ENCODE results near the gene SARS2.
"Not testable (repeated sequence)": the region's sequence is repeated elsewhere in the genome, so short reads cannot be mapped to it uniquely, and the experiment has no call there.

The SARS2 gene

GRCh38 chr19:38970664-38971532 is 40.3 kb upstream of the SARS2 start:
- Histone ChIP-seq H2AFZ (no peak overlapping the region), H3K4me2 (ENCODE audit: low read length) (no peak overlapping the region), H3K27me3 (ENCODE audit: control insufficient read depth, insufficient read depth, low read length) (no peaks in the 10 kb centered on the region), H3K9ac (no peak overlapping the region), H3K79me2 (peaks cover 13% of the 10 kb centered on the region), H3K27ac (no peak overlapping the region), H3K9me3 (ENCODE audit: control insufficient read depth, low read length) (no peaks in the 10 kb centered on the region), H3K4me3 (ENCODE audit: low read depth, low read length) (no peak overlapping the region), H3K4me1 (no peaks in the 10 kb centered on the region), H3K36me3 (ENCODE audit: control insufficient read depth, insufficient read depth, low read length) (no peaks in the 10 kb centered on the region)
- TF ChIP-seq CTCF (IDR thresholded peaks at IDR 0.05): no peak

GRCh38 chr19:38966149-38966548 is 35.6 kb upstream of the SARS2 start:
- H3K4me3 ChIP-seq (ENCODE audit: low read depth, low read length); H3K27ac ChIP-seq; H3K4me1 ChIP-seq; H3K9me3 ChIP-seq (ENCODE audit: control insufficient read depth, low read length); H3K36me3 ChIP-seq (ENCODE audit: control insufficient read depth, insufficient read depth, low read length); H3K79me2 ChIP-seq; H3K27me3 ChIP-seq (ENCODE audit: control insufficient read depth, insufficient read depth, low read length); H3K4me2 ChIP-seq (ENCODE audit: low read length); H2AFZ ChIP-seq; H3K9ac ChIP-seq: not testable (repeated sequence)

- Histone ChIP-seq H3K27ac (no peak overlapping the region), H3K4me2 (ENCODE audit: low read length) (no peak overlapping the region), H3K36me3 (ENCODE audit: control insufficient read depth, insufficient read depth, low read length) (no peaks in the 10 kb centered on the region), H3K9ac (no peak overlapping the region), H2AFZ (no peak overlapping the region), H3K27me3 (ENCODE audit: control insufficient read depth, insufficient read depth, low read length) (no peaks in the 10 kb centered on the region), H3K4me1 (no peaks in the 10 kb centered on the region), H3K79me2 (peaks cover 5% of the 10 kb centered on the region), H3K4me3 (ENCODE audit: low read depth, low read length) (no peak overlapping the region), H3K9me3 (ENCODE audit: control insufficient read depth, low read length) (no peaks in the 10 kb centered on the region)
- no peak for TF ChIP-seq CTCF (IDR thresholded peaks at IDR 0.05)
Observed at GRCh38 chr19:38964738-38965137, 34.2 kb upstream of the SARS2 start.

- H3K27me3 ChIP-seq (ENCODE audit: control insufficient read depth, insufficient read depth, low read length): no peaks in the 10 kb centered on the region
- no peaks in the 10 kb centered on the region for H3K36me3 ChIP-seq (ENCODE audit: control insufficient read depth, insufficient read depth, low read length)
- no peaks in the 10 kb centered on the region for H3K4me1 ChIP-seq
- H3K4me2 ChIP-seq (ENCODE audit: low read length): no peak overlapping the region
- no peak overlapping the region for H2AFZ ChIP-seq
- H3K9me3 ChIP-seq (ENCODE audit: control insufficient read depth, low read length): no peaks in the 10 kb centered on the region
- H3K27ac ChIP-seq: no peak overlapping the region
- no peak overlapping the region for H3K9ac ChIP-seq
- TF ChIP-seq CTCF (IDR thresholded peaks at IDR 0.05): no peak
- H3K79me2 ChIP-seq: peaks cover 8% of the 10 kb centered on the region
- no peak overlapping the region for H3K4me3 ChIP-seq (ENCODE audit: low read depth, low read length)
Observed at GRCh38 chr19:38959618-38960017, 29.1 kb upstream of the SARS2 start.

- no peaks in the 10 kb centered on the region for H3K4me1 ChIP-seq
- H3K9ac ChIP-seq: no peak overlapping the region
- no peak overlapping the region for H3K4me2 ChIP-seq (ENCODE audit: low read length)
- no peak for TF ChIP-seq CTCF (IDR thresholded peaks at IDR 0.05)
- no peaks in the 10 kb centered on the region for H3K27me3 ChIP-seq (ENCODE audit: control insufficient read depth, insufficient read depth, low read length)
- no peak overlapping the region for H2AFZ ChIP-seq
- H3K9me3 ChIP-seq (ENCODE audit: control insufficient read depth, low read length): no peaks in the 10 kb centered on the region
- H3K79me2 ChIP-seq: peaks cover 8% of the 10 kb centered on the region
- H3K4me3 ChIP-seq (ENCODE audit: low read depth, low read length): no peak overlapping the region
- no peak overlapping the region for H3K27ac ChIP-seq
- no peaks in the 10 kb centered on the region for H3K36me3 ChIP-seq (ENCODE audit: control insufficient read depth, insufficient read depth, low read length)
Observed at GRCh38 chr19:38958301-38958700, 27.7 kb upstream of the SARS2 start.

Measured in parathyroid adenoma (tissue), 2 donors.